ENCODE measurements around the gene STARD13. TPM values are rescaled to one million over a fixed set of nuclear protein-coding genes. Genes with fewer than 3 reads are reported as not detected.

The STARD13 gene
- total RNA-seq, 2 experiments from 2014 or later = not detected

- no peaks in the 10 kb centered on the region for H3K36me3 Mint-ChIP-seq (ENCODE audit: low read depth)
Measured at GRCh38 chr13:33250609-33251008, 34.9 kb downstream of the STARD13 start.

DNA sequence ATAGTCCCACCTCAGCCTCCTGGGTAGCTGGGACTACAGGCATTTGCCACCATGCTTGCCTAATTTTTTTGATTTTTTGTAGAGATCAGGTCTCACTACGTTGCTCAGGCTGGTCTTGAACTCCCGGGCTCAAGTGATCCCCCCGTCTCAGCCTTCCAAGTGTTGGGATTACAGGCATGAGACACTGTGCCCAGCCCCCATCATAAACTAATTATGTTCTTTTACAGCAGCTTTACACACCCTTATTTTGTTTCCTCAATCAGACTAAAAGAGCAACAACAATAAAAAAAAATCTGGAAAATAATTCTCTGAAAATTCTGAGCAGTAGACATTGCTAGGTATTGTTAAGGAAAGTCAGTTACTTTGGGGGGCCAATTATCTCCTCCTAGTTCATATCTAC, 35.7 kb downstream of the STARD13 start:
- ChIA-PET POLR2A (no interaction called here), CTCF (no interaction called here)
- Mint-ChIP-seq H3K27ac (no peak overlapping the region), H3K4me3 (no peak overlapping the region), H3K4me1 (ENCODE audit: low read depth) (no peaks in the 10 kb centered on the region), H3K9me3 (no peaks in the 10 kb centered on the region), H3K36me3 (ENCODE audit: low read depth) (no peaks in the 10 kb centered on the region), H3K27me3 (peaks cover 4% of the 10 kb centered on the region)
- ATAC-seq = no peak
- no peak for TF ChIP-seq CTCF (IDR thresholded peaks at IDR 0.05)
- no peak for DNase-seq
- intact Hi-C loops (cut with micrococcal nuclease) = no loop called here

More at GRCh38 chr13:33250609-33251008, 34.9 kb downstream of the STARD13 start:
- ATAC-seq = no peak
- H3K9me3 Mint-ChIP-seq = no peaks in the 10 kb centered on the region
- intact Hi-C loops (cut with micrococcal nuclease) = no loop called here
- no peak for DNase-seq
- ChIA-PET CTCF (no interaction called here), POLR2A (no interaction called here)
- no peak for TF ChIP-seq CTCF (IDR thresholded peaks at IDR 0.05)
- H3K27me3 Mint-ChIP-seq = peaks cover 4% of the 10 kb centered on the region
- H3K4me1 Mint-ChIP-seq (ENCODE audit: low read depth) = no peaks in the 10 kb centered on the region
- H3K4me3 Mint-ChIP-seq = no peak overlapping the region
- no peak overlapping the region for H3K27ac Mint-ChIP-seq

DNA sequence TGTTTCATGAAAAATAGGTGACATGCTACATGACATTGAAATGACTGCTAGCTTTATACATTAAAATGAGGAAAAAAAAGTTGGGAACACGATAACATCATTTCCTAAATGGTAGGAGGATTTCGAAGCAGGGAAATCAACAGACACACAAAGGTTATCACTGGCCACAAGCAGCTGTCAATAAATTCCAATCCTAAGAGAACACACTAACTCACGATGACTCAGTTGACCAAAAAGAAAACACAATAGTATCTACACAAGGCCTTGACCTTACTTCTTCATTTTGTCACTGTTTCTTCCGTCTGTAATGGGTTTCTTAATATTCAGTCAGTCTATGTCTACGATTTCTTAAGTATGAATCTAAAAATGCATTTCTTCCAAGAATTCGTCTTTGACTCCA, 36.5 kb downstream of the STARD13 start:
- intact Hi-C loops (cut with micrococcal nuclease) = no loop called here
- Mint-ChIP-seq H3K4me3 (no peak overlapping the region), H3K4me1 (ENCODE audit: low read depth) (no peaks in the 10 kb centered on the region), H3K27me3 (peaks cover 10% of the 10 kb centered on the region), H3K36me3 (ENCODE audit: low read depth) (no peaks in the 10 kb centered on the region), H3K9me3 (no peaks in the 10 kb centered on the region), H3K27ac (no peak overlapping the region)
- no peak for ATAC-seq
- no peak for TF ChIP-seq CTCF (IDR thresholded peaks at IDR 0.05)
- ChIA-PET CTCF (no interaction called here), POLR2A (no interaction called here)
- no peak for DNase-seq

DNA sequence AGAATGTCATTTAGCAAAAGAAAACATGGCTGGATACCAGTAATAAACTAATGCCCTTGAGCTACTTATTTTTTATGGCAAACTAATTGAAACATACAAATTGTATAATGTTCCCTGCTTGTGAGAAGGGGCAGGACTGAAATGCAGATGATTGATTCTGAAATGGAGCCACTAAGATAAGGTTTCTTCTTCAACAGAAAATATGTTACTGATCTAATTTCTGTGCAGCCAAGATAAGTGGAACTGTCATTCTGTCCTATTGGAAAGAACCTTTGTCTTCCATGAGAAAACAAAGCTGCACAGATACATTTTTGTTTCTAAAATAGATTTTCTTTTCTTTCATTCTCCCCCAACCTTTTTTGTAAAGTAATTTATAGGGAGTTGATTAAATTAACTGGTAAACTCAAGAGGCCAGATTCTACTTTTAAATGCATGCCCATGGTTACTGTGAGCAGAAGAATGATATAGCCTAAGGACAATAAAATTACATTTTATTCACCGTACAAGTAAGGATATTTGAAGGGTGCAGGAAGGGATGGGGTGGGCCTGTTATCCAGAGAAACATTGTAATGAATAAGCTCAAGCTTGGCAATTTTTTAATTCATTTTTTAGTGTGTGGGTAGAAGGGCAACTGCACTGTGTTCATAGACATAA, 39.9 kb downstream of the STARD13 start:
- Mint-ChIP-seq H3K27me3 (peaks cover 13% of the 10 kb centered on the region), H3K9me3 (no peaks in the 10 kb centered on the region), H3K27ac (no peak overlapping the region), H3K4me3 (no peak overlapping the region), H3K36me3 (ENCODE audit: low read depth) (no peaks in the 10 kb centered on the region), H3K4me1 (ENCODE audit: low read depth) (no peaks in the 10 kb centered on the region)
- CTCF ChIA-PET = interaction anchor here (1.3 kb wide), 1 partner anchor 17 kb away, joined by 4 read pairs; no protein-coding TSS in a partner anchor
- TF ChIP-seq CTCF (IDR thresholded peaks at IDR 0.05) = no peak
- intact Hi-C loops (cut with micrococcal nuclease) = no loop called here
- POLR2A ChIA-PET = no interaction called here
- ATAC-seq = no peak
- no peak for DNase-seq

- POLR2A ChIA-PET = no interaction called here
- CTCF ChIA-PET = no interaction called here
- Mint-ChIP-seq H3K27ac (no peak overlapping the region), H3K9me3 (no peaks in the 10 kb centered on the region), H3K4me3 (no peak overlapping the region), H3K36me3 (ENCODE audit: low read depth) (no peaks in the 10 kb centered on the region), H3K27me3 (peaks cover 13% of the 10 kb centered on the region), H3K4me1 (ENCODE audit: low read depth) (no peaks in the 10 kb centered on the region)
- DNase-seq (no peak), ATAC-seq (no peak)
- intact Hi-C loops (cut with micrococcal nuclease) = no loop called here
- TF ChIP-seq CTCF (IDR thresholded peaks at IDR 0.05) = no peak
Measured at GRCh38 chr13:33244907-33245287, 40.7 kb downstream of the STARD13 start.
